Neural progenitor cell (in vitro differentiated cells): Measurements from ENCODE around the gene CTIF. TPM values are rescaled to one million over a fixed set of nuclear protein-coding genes. Genes with fewer than 3 reads are reported as not detected.

Experiments used
- DNase-seq: peaks from one replicate; pipeline ENCODE4 v3.0.0-alpha.2; 2016; ENCODE audit warnings: low spot score
- H2AFZ ChIP-seq: fragments of 200-600 bp; sonication (generic); replicated peaks from 2 replicates; pipeline ENCODE4 v1.6.1; 2016; ENCODE audit warnings: antibody characterized with exemption
- H3F3A ChIP-seq: fragments of 200-600 bp; sonication (generic); 2 replicates; pipeline ENCODE4 v1.6.1; 2016; ENCODE audit warnings: antibody characterized with exemption, low read depth
- H3K27ac ChIP-seq: fragments of 200-600 bp; sonication (generic); 2 replicates; pipeline ENCODE4 v1.5.1; 2016; ENCODE audit warnings: mild to moderate bottlenecking
- H3K27me3 ChIP-seq: fragments of 200-600 bp; sonication (generic); 2 replicates; pipeline ENCODE4 v1.6.1; 2016; ENCODE audit warnings: mild to moderate bottlenecking, moderate library complexity
- H3K36me3 ChIP-seq: fragments of 200-600 bp; sonication (generic); 2 replicates; pipeline ENCODE4 v1.5.1; 2016
- H3K4me1 ChIP-seq: fragments of 200-600 bp; sonication (generic); 2 replicates; pipeline ENCODE4 v1.6.1; 2016; ENCODE audit warnings: mixed run types
- H3K4me2 ChIP-seq: fragments of 200-600 bp; sonication (generic); 2 replicates; pipeline ENCODE4 v1.6.1; 2016
- H3K4me3 ChIP-seq: fragments of 200-600 bp; sonication (generic); 2 replicates; pipeline ENCODE4 v1.5.1; 2016
- H3K79me2 ChIP-seq: fragments of 200-600 bp; sonication (generic); 2 replicates; pipeline ENCODE4 v1.6.1; 2016; ENCODE audit warnings: low read depth
- H3K9ac ChIP-seq: fragments of 200-600 bp; sonication (generic); 2 replicates; pipeline ENCODE4 v1.6.1; 2016
- H3K9me3 ChIP-seq: fragments of 200-600 bp; sonication (generic); 2 replicates; pipeline ENCODE4 v1.5.1; 2016; ENCODE audit warnings: low read depth
- H4K20me1 ChIP-seq: fragments of 200-600 bp; sonication (generic); 2 replicates; pipeline ENCODE4 v1.6.1; 2016; ENCODE audit warnings: low read depth
- H3K27ac Mint-ChIP-seq: 3 replicates; pipeline ENCODE4 v1.8.0; 2021; ENCODE audit warnings: mixed read lengths
- H3K27me3 Mint-ChIP-seq: 2 replicates; pipeline ENCODE4 v1.8.0; 2022; ENCODE audit warnings: low read depth, mild to moderate bottlenecking, inconsistent platforms, moderate library complexity, mixed read lengths; ENCODE audit not compliant: insufficient read depth
- H3K36me3 Mint-ChIP-seq: 3 replicates; pipeline ENCODE4 v1.8.0; 2021; ENCODE audit warnings: mixed read lengths
- H3K4me1 Mint-ChIP-seq: 3 replicates; pipeline ENCODE4 v1.8.0; 2021; ENCODE audit warnings: mixed read lengths
- H3K4me3 Mint-ChIP-seq: 3 replicates; pipeline ENCODE4 v1.8.0; 2021; ENCODE audit warnings: mild to moderate bottlenecking, moderate library complexity, mixed read lengths
- H3K9me3 Mint-ChIP-seq: 3 replicates; pipeline ENCODE4 v1.8.0; 2020; ENCODE audit warnings: mixed read lengths
- CTCF ChIP-seq: fragments of 200-600 bp; sonication (generic); IDR thresholded peaks from 2 replicates; pipeline ENCODE4 v1.5.1; 2017; ENCODE audit warnings: antibody characterized with exemption, mild to moderate bottlenecking
- EZH2 ChIP-seq: fragments of 200-600 bp; sonication (generic); IDR thresholded peaks from 2 replicates; pipeline ENCODE4 v1.6.1; 2017; ENCODE audit warnings: antibody characterized with exemption, mild to moderate bottlenecking, moderate library complexity
- EZH2phosphoT487 ChIP-seq: fragments of 200-600 bp; sonication (generic); IDR thresholded peaks from 2 replicates; pipeline ENCODE4 v1.6.1; 2017; ENCODE audit warnings: antibody characterized with exemption
- total RNA-seq: library from RNA; depleted of rRNA; stranded (reverse); fragments of >200 nt; gene quantifications from 2 replicates; pipeline ENCODE4 v1.2.3, GENCODE V29; 2015; ENCODE audit warnings: low replicate concordance

The CTIF gene
- total RNA-seq, 1 donor from 2014 or later: 17.6 TPM

GRCh38 chr18:48542513-48543181, 3.8 kb downstream of the CTIF start:
- Mint-ChIP-seq H3K4me3 (peak overlapping the region; percentile 34), H3K36me3 (no peaks in the 10 kb centered on the region), H3K4me1 (peaks cover 58% of the 10 kb centered on the region), H3K27me3 (peaks cover 8% of the 10 kb centered on the region), H3K9me3 (no peaks in the 10 kb centered on the region), H3K27ac (no peak overlapping the region)
- H3K4me2 ChIP-seq: no peak overlapping the region
- H3K9me3 ChIP-seq: no peaks in the 10 kb centered on the region
- no peak overlapping the region for H3K4me3 ChIP-seq
- H2AFZ ChIP-seq: no peak overlapping the region
- H3K79me2 ChIP-seq: peaks cover 37% of the 10 kb centered on the region
- H3F3A ChIP-seq: peaks cover 62% of the 10 kb centered on the region
- no peak overlapping the region for H3K27ac ChIP-seq
- H3K36me3 ChIP-seq: no peaks in the 10 kb centered on the region
- no peak for TF ChIP-seq EZH2phosphoT487
- no peak for TF ChIP-seq EZH2
- TF ChIP-seq CTCF: no peak
- H3K4me1 ChIP-seq: peaks cover 38% of the 10 kb centered on the region
- H3K27me3 ChIP-seq: peaks cover 19% of the 10 kb centered on the region
- H3K9ac ChIP-seq: no peak overlapping the region
- peaks cover 60% of the 10 kb centered on the region for H4K20me1 ChIP-seq
- no peak for DNase-seq

DNA sequence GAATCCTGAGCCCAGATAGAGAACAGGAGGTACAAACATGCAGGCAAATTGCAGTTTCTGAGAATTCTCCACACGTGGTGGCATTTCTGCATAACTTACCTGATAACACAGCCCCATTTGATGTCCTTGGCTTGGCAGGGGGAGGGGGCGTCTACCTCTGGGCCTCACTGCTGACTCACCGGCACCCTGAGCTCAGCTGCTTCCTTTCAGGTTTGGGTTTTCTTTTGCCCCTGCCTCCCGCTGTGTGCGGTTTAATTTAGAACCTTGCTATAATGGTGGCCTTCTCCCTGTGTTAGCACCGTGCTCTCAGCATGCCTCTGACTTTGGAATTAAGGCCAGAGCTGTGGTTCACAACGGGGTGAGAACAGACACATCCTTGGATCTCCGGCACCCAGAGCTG, 4.4 kb downstream of the CTIF start:
- Mint-ChIP-seq H3K4me3 (peak overlapping the region; percentile 34), H3K27ac (no peak overlapping the region), H3K27me3 (peaks cover 8% of the 10 kb centered on the region), H3K36me3 (no peaks in the 10 kb centered on the region), H3K4me1 (peaks cover 62% of the 10 kb centered on the region), H3K9me3 (no peaks in the 10 kb centered on the region)
- Histone ChIP-seq H2AFZ (no peak overlapping the region), H3K36me3 (no peaks in the 10 kb centered on the region), H3K4me3 (no peak overlapping the region), H3K9ac (no peak overlapping the region), H3K27me3 (peaks cover 19% of the 10 kb centered on the region), H3K4me1 (peaks cover 39% of the 10 kb centered on the region), H3K27ac (no peak overlapping the region), H4K20me1 (peaks cover 63% of the 10 kb centered on the region), H3K9me3 (no peaks in the 10 kb centered on the region), H3F3A (peaks cover 59% of the 10 kb centered on the region), H3K4me2 (no peak overlapping the region), H3K79me2 (peaks cover 42% of the 10 kb centered on the region)
- peak; percentile 36 for DNase-seq
- TF ChIP-seq EZH2phosphoT487 (no peak), EZH2 (no peak), CTCF (no peak)

DNA sequence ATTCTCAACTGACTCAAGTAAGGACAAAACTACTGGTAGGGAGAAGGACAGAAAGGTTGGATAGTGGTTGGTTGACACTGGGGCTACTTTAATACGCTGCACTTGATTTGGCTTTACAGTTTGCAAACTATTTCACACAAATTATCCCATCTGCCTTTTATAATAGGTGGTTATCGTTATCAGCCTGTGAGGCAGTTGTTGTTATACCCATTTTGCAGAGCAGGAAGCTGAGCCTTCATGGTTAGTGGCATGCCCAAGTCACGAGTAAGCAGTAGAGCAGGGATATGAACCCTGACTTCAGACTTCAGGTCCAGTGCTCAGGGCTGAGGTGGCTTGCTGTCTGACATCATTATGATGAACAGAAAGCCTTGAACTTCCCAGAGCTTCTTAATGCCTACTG, 5.3 kb downstream of the CTIF start:
- Histone ChIP-seq H3K27me3 (peaks cover 19% of the 10 kb centered on the region), H3K9ac (no peak overlapping the region), H3K4me1 (peaks cover 38% of the 10 kb centered on the region), H3F3A (peaks cover 55% of the 10 kb centered on the region), H3K9me3 (no peaks in the 10 kb centered on the region), H3K4me2 (no peak overlapping the region), H3K36me3 (no peaks in the 10 kb centered on the region), H3K79me2 (peaks cover 49% of the 10 kb centered on the region), H3K27ac (no peak overlapping the region), H3K4me3 (no peak overlapping the region), H2AFZ (no peak overlapping the region), H4K20me1 (peaks cover 63% of the 10 kb centered on the region)
- TF ChIP-seq EZH2: no peak
- TF ChIP-seq EZH2phosphoT487: no peak
- no peak for TF ChIP-seq CTCF
- DNase-seq: no peak
- H3K27me3 Mint-ChIP-seq: peaks cover 8% of the 10 kb centered on the region
- no peak overlapping the region for H3K4me3 Mint-ChIP-seq
- peaks cover 62% of the 10 kb centered on the region for H3K4me1 Mint-ChIP-seq
- peaks cover 3% of the 10 kb centered on the region for H3K36me3 Mint-ChIP-seq
- H3K27ac Mint-ChIP-seq: no peak overlapping the region
- no peaks in the 10 kb centered on the region for H3K9me3 Mint-ChIP-seq
